Memory B cell (primary cell): Measurements from ENCODE around the gene MAML3.

Source experiments
- ATAC-seq: fragments of 150-1000 bp; cut with Tn5 transposase; 2 replicates; pipeline ENCODE4 v1.10.0; 2021; ENCODE audit warnings: low read depth, mild to moderate bottlenecking, moderate library complexity
- DNase-seq, 2 donors: peaks; one replicate each; pipeline ENCODE4 v3.0.0; 2022; ENCODE audit warnings: low spot score in 2 of 2
- H3K27ac Mint-ChIP-seq: one replicate; pipeline ENCODE4 v1.8.0; 2022; ENCODE audit warnings: mild to moderate bottlenecking, moderate library complexity, mixed read lengths
- H3K27me3 Mint-ChIP-seq: one replicate; pipeline ENCODE4 v1.8.0; 2022; ENCODE audit warnings: mixed read lengths
- H3K36me3 Mint-ChIP-seq: one replicate; pipeline ENCODE4 v1.8.0; 2022; ENCODE audit warnings: mild to moderate bottlenecking, mixed read lengths
- H3K4me1 Mint-ChIP-seq: one replicate; pipeline ENCODE4 v1.8.0; 2022; ENCODE audit warnings: mixed read lengths
- H3K4me3 Mint-ChIP-seq: one replicate; pipeline ENCODE4 v1.8.0; 2022; ENCODE audit warnings: mild to moderate bottlenecking, moderate library complexity, mixed read lengths
- H3K9me3 Mint-ChIP-seq: one replicate; pipeline ENCODE4 v1.8.0; 2022; ENCODE audit warnings: mixed read lengths

MAML3 gene

GRCh38 chr4:139896091-139896604 is 257.8 kb downstream of the MAML3 start:
- H3K9me3 Mint-ChIP-seq: no peaks in the 10 kb centered on the region
- DNase-seq: no peak
- no peaks in the 10 kb centered on the region for H3K4me1 Mint-ChIP-seq
- H3K4me3 Mint-ChIP-seq: no peak overlapping the region
- peaks cover 2% of the 10 kb centered on the region for H3K27me3 Mint-ChIP-seq
- no peaks in the 10 kb centered on the region for H3K36me3 Mint-ChIP-seq
- no peak overlapping the region for H3K27ac Mint-ChIP-seq
- ATAC-seq: no peak

- no peak for ATAC-seq
- Mint-ChIP-seq H3K36me3 (no peaks in the 10 kb centered on the region), H3K27me3 (peaks cover 2% of the 10 kb centered on the region), H3K4me3 (no peak overlapping the region), H3K27ac (no peak overlapping the region), H3K9me3 (no peaks in the 10 kb centered on the region), H3K4me1 (no peaks in the 10 kb centered on the region)
- DNase-seq: no peak
These were observed 260.2 kb downstream of the MAML3 start for GRCh38 chr4:139893801-139894200.

GRCh38 chr4:139892973-139893736 is 260.8 kb downstream of the MAML3 start:
- Mint-ChIP-seq H3K27me3 (no peaks in the 10 kb centered on the region), H3K27ac (no peak overlapping the region), H3K4me1 (no peaks in the 10 kb centered on the region), H3K36me3 (no peaks in the 10 kb centered on the region), H3K4me3 (no peak overlapping the region), H3K9me3 (no peaks in the 10 kb centered on the region)
- no peak for ATAC-seq
- no peak for DNase-seq

- ATAC-seq (no peak), DNase-seq (no peak)
- H3K9me3 Mint-ChIP-seq: no peaks in the 10 kb centered on the region
These were observed 263.2 kb downstream of the MAML3 start for GRCh38 chr4:139890816-139891215.

GRCh38 chr4:139889901-139890300 is 264.1 kb downstream of the MAML3 start:
- H3K4me1 Mint-ChIP-seq: peaks cover 3% of the 10 kb centered on the region
- H3K4me3 Mint-ChIP-seq: no peak overlapping the region
- no peaks in the 10 kb centered on the region for H3K36me3 Mint-ChIP-seq
- no peak overlapping the region for H3K27ac Mint-ChIP-seq
- ATAC-seq: no peak
- no peaks in the 10 kb centered on the region for H3K9me3 Mint-ChIP-seq
- DNase-seq: no peak
- no peaks in the 10 kb centered on the region for H3K27me3 Mint-ChIP-seq

More at GRCh38 chr4:139890816-139891215, 263.2 kb downstream of the MAML3 start:
- Mint-ChIP-seq H3K27ac (no peak overlapping the region), H3K27me3 (no peaks in the 10 kb centered on the region), H3K4me1 (peaks cover 3% of the 10 kb centered on the region), H3K4me3 (no peak overlapping the region), H3K36me3 (no peaks in the 10 kb centered on the region)

- DNase-seq: no peak
- Mint-ChIP-seq H3K36me3 (no peaks in the 10 kb centered on the region), H3K27me3 (peaks cover 2% of the 10 kb centered on the region), H3K4me1 (peaks cover 3% of the 10 kb centered on the region), H3K9me3 (no peaks in the 10 kb centered on the region), H3K4me3 (no peak overlapping the region), H3K27ac (no peak overlapping the region)
- ATAC-seq: no peak
These were observed 264.7 kb downstream of the MAML3 start for GRCh38 chr4:139889264-139889663.

GRCh38 chr4:139887962-139888735 is 265.8 kb downstream of the MAML3 start:
- no peak overlapping the region for H3K4me3 Mint-ChIP-seq

GRCh38 chr4:139887376-139887802 is 266.6 kb downstream of the MAML3 start:
- DNase-seq (no peak), ATAC-seq (no peak)
- H3K9me3 Mint-ChIP-seq: peaks cover 7% of the 10 kb centered on the region
- H3K27me3 Mint-ChIP-seq: peaks cover 8% of the 10 kb centered on the region
- H3K36me3 Mint-ChIP-seq: peaks cover 2% of the 10 kb centered on the region
- peak overlapping the region; percentile 35 for H3K4me3 Mint-ChIP-seq
- no peak overlapping the region for H3K27ac Mint-ChIP-seq
- H3K4me1 Mint-ChIP-seq: peaks cover 3% of the 10 kb centered on the region

More at GRCh38 chr4:139887962-139888735, 265.8 kb downstream of the MAML3 start:
- DNase-seq (no peak), ATAC-seq (no peak)
- peaks cover 3% of the 10 kb centered on the region for H3K9me3 Mint-ChIP-seq
- H3K36me3 Mint-ChIP-seq: no peaks in the 10 kb centered on the region
- peaks cover 4% of the 10 kb centered on the region for H3K27me3 Mint-ChIP-seq
- no peak overlapping the region for H3K27ac Mint-ChIP-seq
- H3K4me1 Mint-ChIP-seq: peaks cover 3% of the 10 kb centered on the region

GRCh38 chr4:139886798-139887197 is 267.2 kb downstream of the MAML3 start:
- Mint-ChIP-seq H3K36me3 (peaks cover 2% of the 10 kb centered on the region), H3K27me3 (peaks cover 8% of the 10 kb centered on the region), H3K4me1 (peaks cover 3% of the 10 kb centered on the region), H3K4me3 (peak overlapping the region; percentile 35), H3K9me3 (peaks cover 7% of the 10 kb centered on the region), H3K27ac (no peak overlapping the region)
- ATAC-seq: no peak
- DNase-seq: no peak

- no peak for ATAC-seq
- no peak for DNase-seq
- H3K9me3 Mint-ChIP-seq: peaks cover 7% of the 10 kb centered on the region
- no peak overlapping the region for H3K4me3 Mint-ChIP-seq
- H3K27ac Mint-ChIP-seq: no peak overlapping the region
- peaks cover 2% of the 10 kb centered on the region for H3K36me3 Mint-ChIP-seq
- H3K4me1 Mint-ChIP-seq: peaks cover 3% of the 10 kb centered on the region
- H3K27me3 Mint-ChIP-seq: peaks cover 9% of the 10 kb centered on the region
These were observed 269.5 kb downstream of the MAML3 start for GRCh38 chr4:139884438-139884837.

- no peak for ATAC-seq
- Mint-ChIP-seq H3K27me3 (peaks cover 13% of the 10 kb centered on the region), H3K36me3 (peaks cover 2% of the 10 kb centered on the region), H3K9me3 (peaks cover 7% of the 10 kb centered on the region), H3K4me1 (no peaks in the 10 kb centered on the region), H3K4me3 (no peak overlapping the region), H3K27ac (no peak overlapping the region)
- DNase-seq: no peak
These were observed 273.1 kb downstream of the MAML3 start for GRCh38 chr4:139880841-139881240.

- Mint-ChIP-seq H3K4me1 (no peaks in the 10 kb centered on the region), H3K9me3 (peaks cover 6% of the 10 kb centered on the region), H3K27me3 (peaks cover 11% of the 10 kb centered on the region), H3K36me3 (peaks cover 2% of the 10 kb centered on the region), H3K27ac (no peak overlapping the region), H3K4me3 (no peak overlapping the region)
- ATAC-seq (no peak), DNase-seq (no peak)
These were observed 275.9 kb downstream of the MAML3 start for GRCh38 chr4:139878050-139878449.

- H3K4me1 Mint-ChIP-seq: peaks cover 3% of the 10 kb centered on the region
- no peak for DNase-seq
- no peak overlapping the region for H3K4me3 Mint-ChIP-seq
- ATAC-seq: no peak
- peaks cover 5% of the 10 kb centered on the region for H3K9me3 Mint-ChIP-seq
- no peak overlapping the region for H3K27ac Mint-ChIP-seq
- H3K36me3 Mint-ChIP-seq: peaks cover 2% of the 10 kb centered on the region
- H3K27me3 Mint-ChIP-seq: peaks cover 12% of the 10 kb centered on the region
These were observed 277.5 kb downstream of the MAML3 start for GRCh38 chr4:139876337-139876941.

GRCh38 chr4:139875411-139875825 is 278.6 kb downstream of the MAML3 start:
- peaks cover 15% of the 10 kb centered on the region for H3K27me3 Mint-ChIP-seq
- no peak for DNase-seq
- no peak overlapping the region for H3K4me3 Mint-ChIP-seq
- H3K36me3 Mint-ChIP-seq: peaks cover 2% of the 10 kb centered on the region
- H3K9me3 Mint-ChIP-seq: peaks cover 5% of the 10 kb centered on the region
- ATAC-seq: no peak
- no peak overlapping the region for H3K27ac Mint-ChIP-seq
- peaks cover 3% of the 10 kb centered on the region for H3K4me1 Mint-ChIP-seq
